Caki2 (cell line): ENCODE measurements around the gene PTPRJ. TPM values are rescaled to one million over a fixed set of nuclear protein-coding genes. Genes with fewer than 3 reads are reported as not detected.

Experiments used
- DNase-seq: peaks from one replicate; pipeline ENCODE4 v3.0.0-alpha.2; 2015; ENCODE audit warnings: low read depth
- in situ Hi-C: cut with HindIII; loops from 2 replicates; pipeline ENCODE4 v1.10.0; 2016; ENCODE audit warnings: low sequenced_read_pairs, low pct_unique_long_range_greater_than_20kb, mixed read lengths
- total RNA-seq: library from RNA; depleted of rRNA; stranded (reverse); fragments of >200 nt; shearing (Covaris generic); gene quantifications from 2 replicates; pipeline ENCODE4 v1.2.3, GENCODE V29; 2014; ENCODE audit warnings: low replicate concordance

The PTPRJ gene
- total RNA-seq, 1 experiment from 2014 or later, result 33.3 TPM

DNA sequence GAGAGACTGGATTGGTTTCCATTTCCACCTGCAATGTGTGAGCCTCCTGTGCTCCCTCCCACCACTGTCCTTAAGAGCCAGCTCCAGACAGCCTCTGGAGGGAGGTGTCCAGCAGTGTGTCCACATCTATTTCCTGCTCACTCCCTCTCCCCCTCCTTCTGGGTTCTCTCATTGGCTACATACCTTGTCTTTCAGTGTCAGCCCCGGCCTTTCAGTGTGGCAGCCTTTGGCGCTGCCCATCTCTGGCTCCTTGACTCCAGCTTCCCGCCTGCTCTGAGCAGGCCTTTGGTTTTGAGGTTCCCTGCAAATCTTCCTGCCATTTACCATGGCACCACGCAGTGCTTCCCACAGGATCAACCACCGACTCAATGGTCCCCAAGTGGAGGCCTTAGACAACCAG is 19.0 kb upstream of the PTPRJ start:
- in situ Hi-C loops, result no loop called here
- DNase-seq, result peak; percentile 80

DNA sequence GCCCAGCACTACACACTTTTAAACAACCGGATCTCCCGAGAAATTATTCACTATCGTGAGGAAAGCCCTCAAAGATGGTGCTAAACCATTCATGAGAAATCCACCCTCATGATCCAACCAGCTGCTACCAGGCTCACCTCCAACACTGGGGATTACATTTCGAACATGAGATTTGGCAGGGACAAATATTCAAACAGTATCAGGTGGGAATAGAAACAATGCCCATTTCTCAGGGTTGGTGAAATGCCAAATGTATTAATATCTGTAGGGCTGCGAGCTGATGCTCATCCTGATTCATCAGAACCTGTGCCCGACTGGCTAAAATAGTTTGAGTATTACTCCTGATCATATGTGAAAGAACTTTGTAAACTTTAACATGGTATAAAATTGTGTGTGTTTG is 15.8 kb upstream of the PTPRJ start:
- in situ Hi-C loops, result no loop called here
- no peak for DNase-seq

DNA sequence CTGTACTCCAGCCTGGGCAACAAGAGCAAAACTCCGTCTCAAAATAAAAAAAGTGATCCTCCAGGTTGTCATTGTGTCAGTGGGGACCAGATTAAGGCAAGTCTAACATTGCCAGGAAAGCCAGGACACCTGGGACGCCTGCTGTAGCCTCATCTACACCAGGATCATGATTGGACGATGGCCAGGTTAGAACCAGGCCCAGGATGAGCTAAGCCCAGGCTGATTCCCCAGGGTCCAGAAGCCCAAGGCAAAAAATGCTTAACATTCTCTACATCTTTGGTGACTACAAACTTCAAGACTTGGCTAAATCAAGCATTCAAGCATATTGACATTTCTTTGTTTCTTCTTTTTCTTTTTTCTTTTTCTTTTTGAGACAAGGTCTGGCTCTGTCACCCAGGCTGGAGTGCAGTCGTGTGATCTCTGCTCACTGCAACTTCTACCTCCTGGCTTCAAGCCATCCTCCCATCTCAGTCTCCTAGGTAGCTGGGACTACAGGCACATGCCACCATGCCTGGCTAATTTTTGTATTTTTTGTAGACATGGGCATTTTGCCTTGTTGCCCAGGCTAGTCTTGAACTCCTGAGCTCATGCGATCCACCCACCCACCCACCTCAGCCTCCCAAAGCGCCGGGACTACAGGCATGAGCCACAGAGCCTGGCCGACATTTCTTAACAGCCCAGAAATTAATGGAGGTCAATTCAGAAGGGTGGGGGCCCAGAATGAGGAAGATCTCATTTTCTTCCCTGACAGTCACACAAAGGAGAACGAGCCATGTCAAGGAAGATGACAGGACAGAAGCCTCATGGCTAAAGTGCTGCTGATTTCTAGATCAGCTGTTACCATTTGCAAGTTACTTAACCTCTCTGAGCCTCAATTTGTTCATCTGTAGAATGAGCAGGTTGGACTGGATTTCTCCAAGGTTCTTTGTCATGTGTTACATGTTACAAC is 12.5 kb upstream of the PTPRJ start:
- in situ Hi-C loops, result no loop called here
- DNase-seq, result peak; percentile 61

DNA sequence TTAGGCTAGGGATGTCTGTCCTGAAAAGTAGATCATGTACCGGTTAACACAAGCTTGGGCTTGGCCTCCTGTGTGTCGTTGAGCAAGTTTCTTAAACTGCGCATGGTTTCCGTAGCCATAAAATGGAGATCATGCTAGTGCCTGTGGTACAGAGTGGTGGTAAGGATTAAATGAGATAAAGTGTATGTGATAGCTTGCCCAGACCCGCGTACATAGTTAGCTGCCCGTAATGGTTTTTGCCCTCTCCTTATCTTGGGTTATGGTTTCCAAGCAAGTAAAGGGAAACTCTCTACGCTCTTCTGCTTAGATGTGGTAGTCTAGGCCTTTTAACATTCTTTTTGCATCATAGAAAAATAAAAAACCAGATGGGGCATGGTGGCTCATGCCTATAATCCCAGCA is 11.0 kb upstream of the PTPRJ start:
- in situ Hi-C loops, result no loop called here
- DNase-seq, result no peak

DNA sequence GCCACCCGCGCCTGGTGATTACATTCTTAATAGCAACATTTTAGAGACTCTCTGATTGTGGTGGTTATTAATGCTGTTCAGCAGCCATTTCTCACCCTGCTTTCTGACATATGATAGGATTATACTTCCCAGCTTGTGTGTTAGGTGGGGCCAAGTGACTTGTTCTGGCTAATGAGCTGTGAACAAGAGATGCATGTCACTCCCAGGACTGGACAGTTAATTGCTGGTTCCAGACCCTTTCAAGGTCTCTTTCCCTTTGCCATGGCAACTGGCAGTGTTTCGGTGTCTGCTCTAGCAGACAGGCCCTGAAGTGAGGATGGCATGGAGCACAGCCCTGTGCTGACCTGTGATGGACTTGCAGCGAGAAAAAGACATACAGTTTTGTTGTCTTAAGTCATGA is 8.9 kb upstream of the PTPRJ start:
- peak; percentile 96 for DNase-seq
- in situ Hi-C loops, result loop anchor here (10.0 kb wide), 1 partner anchor 143 kb away; no protein-coding TSS in a partner anchor

DNA sequence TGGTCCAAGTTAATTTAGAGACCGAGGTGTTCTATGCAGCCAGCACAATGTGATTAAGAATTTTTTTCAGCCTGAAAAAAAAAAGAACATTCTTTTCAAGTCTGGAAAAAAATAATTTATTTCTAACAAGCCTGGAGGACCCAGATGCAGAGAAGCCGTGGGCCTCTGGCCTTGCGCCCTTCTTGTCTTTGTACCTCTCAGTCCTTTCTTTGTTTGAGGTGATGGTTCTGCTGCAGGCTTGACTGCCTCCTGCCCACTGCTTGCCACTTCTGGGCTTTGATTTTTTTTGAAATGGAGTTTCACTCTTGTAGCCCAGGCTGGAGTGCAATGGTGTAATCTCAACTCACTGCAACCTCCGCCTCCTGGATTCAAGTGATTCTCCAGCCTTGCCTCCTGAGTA is 7.2 kb upstream of the PTPRJ start:
- no peak for DNase-seq
- in situ Hi-C loops, result loop anchor here (10.0 kb wide), 1 partner anchor 142 kb away; no protein-coding TSS in a partner anchor

DNA sequence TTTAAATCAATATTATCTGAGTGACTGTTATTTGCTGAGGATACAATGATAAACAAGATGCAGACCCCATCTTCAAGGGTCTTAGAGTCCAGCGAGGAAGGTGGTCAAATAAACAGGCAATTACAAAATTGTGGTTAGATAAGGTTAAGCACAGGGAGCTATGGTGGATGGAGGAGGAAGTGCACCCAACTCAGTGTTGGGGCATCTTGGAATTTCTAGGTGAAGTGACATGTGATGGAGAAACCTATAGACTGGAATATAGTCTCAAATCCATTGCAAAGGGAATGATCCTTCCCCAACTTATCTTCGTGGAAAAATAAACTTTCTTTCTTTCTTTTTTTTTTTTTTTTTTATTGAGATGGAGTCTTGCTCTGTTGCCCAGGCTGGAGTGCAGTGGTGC is 3.4 kb upstream of the PTPRJ start:
- in situ Hi-C loops, result loop anchor here (10.0 kb wide), 1 partner anchor 138 kb away; no protein-coding TSS in a partner anchor
- no peak for DNase-seq

DNA sequence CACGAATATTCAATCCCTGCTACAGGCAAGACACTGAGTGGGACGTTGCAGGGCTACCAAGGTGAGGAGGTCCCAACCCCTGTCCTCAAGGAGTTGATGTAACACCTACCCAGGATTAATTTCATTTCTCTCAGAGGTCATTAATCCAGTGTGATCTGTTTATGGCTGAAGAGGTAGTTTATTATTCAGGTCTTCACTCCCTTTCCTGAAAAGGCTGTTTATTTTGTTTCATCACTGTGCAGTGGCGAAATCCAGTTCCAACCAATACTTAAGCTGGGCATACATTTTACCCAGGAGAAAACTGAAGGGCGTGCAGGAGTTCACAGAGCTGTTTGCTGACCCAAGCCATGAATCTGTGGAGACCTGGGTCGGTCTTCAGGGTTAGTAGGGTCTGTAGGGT is 2.7 kb upstream of the PTPRJ start:
- DNase-seq, result no peak
- in situ Hi-C loops, result loop anchor here (10.0 kb wide), 1 partner anchor 137 kb away; no protein-coding TSS in a partner anchor

DNA sequence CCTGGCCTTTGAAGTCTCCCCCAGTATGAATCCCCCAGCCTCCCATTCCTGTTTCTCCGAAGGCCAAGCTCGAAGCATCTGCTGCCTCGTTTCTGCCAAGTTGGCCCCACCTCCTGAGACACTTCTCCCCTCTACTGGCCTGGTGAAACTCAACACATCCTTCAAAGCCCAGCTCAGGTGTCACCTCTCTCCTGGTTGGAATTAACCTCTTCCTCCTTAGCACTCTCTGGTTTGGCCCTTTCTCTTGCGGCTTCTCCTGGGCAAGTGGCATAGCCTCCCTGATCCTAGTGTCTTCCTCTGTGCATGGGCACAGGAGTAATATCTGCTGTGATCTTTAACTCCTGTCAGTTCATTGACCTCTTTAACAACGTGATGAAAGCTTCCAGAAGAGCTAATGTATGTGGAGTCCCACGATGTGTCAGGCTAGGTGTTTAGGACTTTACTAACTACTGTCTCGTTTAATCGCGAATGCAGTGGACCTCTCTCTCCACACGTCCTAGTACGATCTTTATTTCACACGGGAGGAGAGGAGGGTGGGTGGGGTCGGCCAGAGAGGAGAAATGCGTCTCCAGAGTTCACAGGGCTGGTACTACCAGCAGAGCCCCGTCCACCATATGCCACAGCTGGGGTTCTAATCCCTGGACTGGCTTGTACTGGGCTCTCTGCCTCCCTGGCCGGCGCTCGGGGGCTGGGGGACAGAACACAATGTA is 826 bp upstream of the PTPRJ start:
- in situ Hi-C loops, result loop anchor here (10.0 kb wide), 1 partner anchor 135 kb away; no protein-coding TSS in a partner anchor
- DNase-seq, result peak; percentile 65

DNA sequence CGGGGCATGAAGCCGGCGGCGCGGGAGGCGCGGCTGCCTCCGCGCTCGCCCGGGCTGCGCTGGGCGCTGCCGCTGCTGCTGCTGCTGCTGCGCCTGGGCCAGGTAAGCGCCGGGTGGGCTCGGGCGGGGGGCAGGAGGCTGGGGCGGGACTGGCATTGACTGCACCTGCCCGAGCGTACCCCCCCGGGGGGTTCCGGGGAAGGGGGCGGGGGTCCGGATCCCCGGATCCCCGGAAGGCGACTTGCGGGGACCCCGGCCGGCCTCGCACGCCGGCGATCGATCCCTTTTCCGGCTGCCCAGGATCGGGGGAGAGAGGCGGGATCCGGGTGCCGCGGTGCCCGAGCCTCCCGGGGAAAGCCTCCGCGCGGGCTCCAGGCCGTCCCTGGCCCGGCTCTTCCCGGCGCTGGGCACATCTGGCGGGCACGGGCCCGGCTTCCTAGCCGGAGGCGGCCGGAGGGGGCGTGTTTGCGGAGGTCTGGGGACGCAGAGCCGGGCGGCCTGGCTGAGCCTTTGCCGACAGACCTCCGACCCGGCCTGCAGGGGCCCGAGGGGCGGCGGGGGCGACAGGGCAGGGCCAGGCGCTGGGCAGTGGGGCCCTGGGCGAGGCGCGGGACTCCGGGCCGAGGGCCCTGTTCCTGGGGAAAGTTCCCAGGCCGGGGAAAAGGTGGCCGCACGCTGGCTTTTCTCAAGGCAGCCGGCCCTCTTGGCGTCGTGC is 705 bp downstream of the PTPRJ start:
- no peak for DNase-seq
- in situ Hi-C loops, result no loop called here

DNA sequence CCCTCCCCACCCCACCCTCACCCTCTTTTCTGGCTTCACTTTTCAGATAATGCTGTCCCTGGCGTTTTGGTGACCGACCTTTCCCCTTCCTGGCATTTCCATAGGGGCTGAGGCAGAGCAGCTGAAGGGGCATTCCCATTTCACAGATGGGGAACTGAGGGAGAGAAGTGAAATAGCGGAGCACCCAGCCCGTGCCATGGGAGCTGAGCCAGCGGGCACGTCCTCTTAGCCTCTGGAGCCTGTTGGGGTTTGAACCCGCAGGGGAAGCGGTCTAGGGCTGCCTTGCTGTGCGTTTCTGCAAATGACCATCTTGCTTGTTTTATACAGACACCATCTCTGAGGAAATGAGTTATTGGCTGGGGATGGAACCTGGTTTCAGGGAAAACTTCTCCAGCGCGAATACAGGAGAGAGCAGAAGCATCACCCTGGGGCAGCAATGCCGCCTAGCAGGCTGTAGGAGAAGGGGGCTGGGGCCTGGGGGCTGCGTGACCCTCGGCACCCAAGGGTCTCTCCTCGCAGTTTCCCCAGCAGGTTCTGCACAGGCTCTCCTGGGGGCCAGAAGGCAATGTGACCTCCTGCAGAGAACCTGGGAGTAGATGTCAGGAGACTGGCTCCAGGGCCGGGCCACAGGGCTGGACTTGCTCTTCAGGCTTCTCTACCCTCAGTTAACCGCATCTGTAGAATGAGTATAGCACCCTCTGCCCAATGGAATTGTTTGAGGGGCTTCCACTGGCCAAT is 1.5 kb downstream of the PTPRJ start:
- in situ Hi-C loops, result no loop called here
- DNase-seq, result no peak

DNA sequence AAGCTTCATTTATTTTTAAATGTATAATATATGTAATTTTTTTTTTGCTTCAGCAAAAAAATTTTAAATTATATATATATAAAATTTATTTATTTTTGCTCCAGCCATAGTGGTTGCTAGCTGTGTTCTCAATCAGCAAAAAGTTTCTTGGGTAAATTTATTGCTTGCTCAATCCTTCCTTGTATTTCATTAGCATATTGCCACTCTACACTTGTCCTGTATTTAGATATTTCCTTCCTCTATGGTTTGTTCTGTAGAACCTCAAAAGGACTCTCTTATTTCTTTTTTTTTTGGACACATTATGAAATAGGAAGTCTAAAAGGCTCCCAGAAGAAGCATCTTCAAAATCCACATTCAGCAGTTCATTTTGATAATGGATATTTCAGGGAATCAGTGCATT is 2.3 kb downstream of the PTPRJ start:
- no peak for DNase-seq
- in situ Hi-C loops, result no loop called here

DNA sequence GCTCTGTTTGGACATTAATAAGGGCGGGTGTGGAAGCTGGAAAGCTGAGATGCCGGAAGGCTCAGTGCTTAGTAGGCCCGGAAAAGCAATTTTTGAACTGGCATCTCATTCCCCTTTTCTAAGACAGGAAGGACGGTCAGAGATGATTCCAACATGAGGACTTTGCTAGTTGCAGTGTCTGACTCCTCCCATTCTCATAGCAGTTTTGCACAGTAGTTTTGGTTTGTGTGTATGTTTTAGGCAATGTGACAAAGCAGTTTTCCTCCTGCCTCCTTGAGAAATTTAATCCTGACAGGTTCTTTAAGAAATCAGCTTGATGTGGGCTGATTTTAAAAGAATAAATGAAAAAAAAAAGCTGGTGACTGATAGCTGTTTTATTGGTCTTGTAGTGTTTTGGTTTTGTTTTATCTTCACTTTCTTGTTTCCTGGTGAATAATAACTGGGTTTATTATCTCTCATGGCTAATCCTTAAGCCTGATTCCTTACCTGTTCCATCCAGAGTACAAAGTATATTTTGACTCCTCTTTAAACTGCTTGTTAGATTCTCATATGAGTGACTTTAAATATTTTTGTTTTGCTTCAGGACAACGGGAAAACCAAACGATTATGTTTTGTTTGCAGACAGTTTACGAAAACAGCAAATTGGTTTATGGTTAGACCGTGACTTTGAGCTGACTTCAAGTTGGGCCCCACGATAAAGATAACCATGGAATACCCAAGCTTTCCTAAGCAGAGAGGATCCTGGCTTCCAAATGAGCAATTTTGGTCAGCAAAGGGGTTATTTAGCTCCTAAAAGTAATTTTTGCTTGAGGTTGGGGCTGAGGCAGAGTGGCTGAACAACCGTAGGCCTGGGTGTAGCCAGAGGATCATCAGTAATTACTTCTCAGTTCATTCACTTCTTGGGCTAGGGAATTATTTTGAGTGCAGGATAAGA is 3.4 kb downstream of the PTPRJ start:
- DNase-seq, result peak; percentile 57
- in situ Hi-C loops, result no loop called here

DNA sequence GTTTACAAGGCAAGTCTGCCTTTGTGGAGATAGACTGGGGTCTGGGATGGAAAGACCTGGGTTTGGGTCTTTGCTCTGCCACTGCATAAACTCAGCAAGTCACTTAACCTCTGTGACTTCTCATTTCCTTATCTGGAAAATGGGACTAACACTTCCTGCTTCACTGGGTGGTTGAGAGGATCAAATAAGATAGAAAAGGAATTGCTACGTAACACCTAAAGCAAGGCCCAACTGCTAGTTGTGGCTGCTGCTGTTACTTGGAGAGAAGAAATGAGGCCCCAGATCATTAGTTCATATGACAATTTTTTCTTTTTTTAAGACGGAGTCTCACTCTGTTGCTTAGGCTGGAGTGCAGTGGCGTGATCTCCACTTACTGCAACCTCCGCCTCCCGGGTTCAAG is 5.9 kb downstream of the PTPRJ start:
- no peak for DNase-seq
- in situ Hi-C loops, result no loop called here

DNA sequence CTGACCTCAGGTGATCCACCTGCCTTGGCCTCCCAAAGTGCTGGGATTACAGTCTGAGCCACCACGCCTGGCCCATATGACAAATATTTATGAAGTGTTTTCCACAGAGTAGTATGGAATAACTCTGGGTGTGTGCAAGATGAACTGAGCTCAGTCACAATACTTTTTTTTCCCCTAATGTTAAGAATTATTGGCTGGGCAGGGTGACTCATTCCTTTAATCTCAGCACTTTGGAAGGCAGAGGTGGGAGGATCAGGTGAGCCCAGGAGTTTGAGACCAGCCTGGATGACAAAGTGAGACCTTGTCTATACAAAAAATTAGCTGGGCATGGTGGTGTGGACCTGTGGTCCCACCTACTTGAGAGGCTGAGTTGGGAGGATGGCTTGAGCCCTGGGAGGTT is 6.4 kb downstream of the PTPRJ start:
- DNase-seq, result peak; percentile 60
- in situ Hi-C loops, result no loop called here

DNA sequence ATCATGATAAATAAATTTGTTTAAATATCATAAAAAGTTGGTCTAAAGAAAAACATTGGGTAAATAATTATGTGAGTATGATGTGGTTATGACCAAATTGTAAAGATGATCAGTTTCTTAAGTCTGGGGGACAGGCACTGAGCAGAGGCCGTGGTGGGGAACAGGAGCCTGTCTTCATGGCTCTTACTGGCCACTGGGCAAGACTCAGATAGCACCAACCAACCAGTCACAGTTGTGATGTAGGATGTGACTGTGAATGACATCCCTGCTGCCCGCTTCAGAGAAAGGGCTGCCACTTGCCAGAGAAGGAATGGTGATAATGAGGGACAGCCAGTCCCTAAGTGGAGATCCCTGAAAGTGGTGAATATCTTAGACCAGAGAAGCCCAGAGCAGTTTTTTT is 7.0 kb downstream of the PTPRJ start:
- no peak for DNase-seq
- in situ Hi-C loops, result no loop called here

DNA sequence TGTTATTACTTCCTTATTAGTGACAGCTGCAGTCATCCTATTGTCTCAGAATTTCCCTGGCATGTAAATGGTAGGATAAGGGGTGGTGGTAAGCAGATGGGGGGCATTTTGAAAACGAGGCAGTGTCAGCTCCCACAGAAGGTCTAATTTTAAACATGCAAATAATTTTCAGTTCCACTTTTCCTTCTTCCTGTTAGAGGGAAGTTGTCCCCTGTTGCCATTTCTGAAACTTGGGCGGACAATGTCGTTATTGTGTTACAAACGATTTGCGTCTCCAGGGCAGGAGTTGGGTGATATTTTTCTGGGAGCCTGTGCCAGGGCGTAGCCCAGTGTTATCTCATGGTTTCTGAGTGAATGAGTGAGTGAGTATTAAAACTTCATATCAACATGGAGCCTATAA is 7.4 kb downstream of the PTPRJ start:
- in situ Hi-C loops, result no loop called here
- DNase-seq, result no peak
